ENCODE measurements around the gene PADI1. TPM values are rescaled to one million over a fixed set of nuclear protein-coding genes. Genes with fewer than 3 reads are reported as not detected.

Gene PADI1
- polyA plus RNA-seq, 1 of the 3 experiments (the other 2 are of a cell fraction): 0.26 TPM

- Histone ChIP-seq H3K27me3 (ENCODE audit: insufficient read depth) (no peaks in the 10 kb centered on the region), H2AFZ (ENCODE audit: low read depth) (no peak overlapping the region), H4K20me1 (ENCODE audit: insufficient read depth) (no peaks in the 10 kb centered on the region), H3K79me2 (ENCODE audit: insufficient read depth) (no peaks in the 10 kb centered on the region), H3K27ac (ENCODE audit: low read depth in 2 of 2, low read length in 1 of 2) (peak overlapping the region; percentile 71 to 72; a peak in 3 of 4 replicates), H3K36me3 (replicated peaks in 1 of 2; ENCODE audit: control insufficient read depth in 1 of 2, insufficient read depth in 2 of 2, low read length in 1 of 2) (no peaks in the 10 kb centered on the region), H3F3A (replicated peaks; ENCODE audit: insufficient read depth) (peaks cover 19% of the 10 kb centered on the region), H3K9ac (peak overlapping the region; percentile 15; the same call in 1 of the 2 replicates), H3K4me2 (peak overlapping the region; percentile 58), H3K9me2 (no peaks in the 10 kb centered on the region), H3K4me3 (ENCODE audit: low read depth in 2 of 2, low read length in 1 of 2) (no peak overlapping the region; a peak in 1 of 4 replicates), H3K4me1 (ENCODE audit: control insufficient read depth in 1 of 2, insufficient read depth in 2 of 2, low read depth in 1 of 2, low read length in 1 of 2) (peaks cover 13 to 29% of the 10 kb centered on the region in 2 experiments; a peak in 2 of 4 replicates), H3K9me3 (no peaks in the 10 kb centered on the region)
- CTCF ChIA-PET: interaction anchor here (1.3 to 16.6 kb wide), 4 partner anchors 13 to 106 kb away, joined by 4 to 462 read pairs (median 6); partner anchors contain the start of gene PADI2
- TF ChIP-seq YY1 (IDR thresholded peaks at IDR 0.05; ENCODE audit: low read depth) (no peak), IRF3 (IDR thresholded peaks at IDR 0.05; ENCODE audit: low read depth, low read length) (no peak), TAF1 (IDR thresholded peaks at IDR 0.05; ENCODE audit: borderline replicate concordance, low read depth, low read length) (no peak), SIN3A (IDR thresholded peaks at IDR 0.05; ENCODE audit: borderline replicate concordance, low read depth, low read length) (no peak), TEAD4 (IDR thresholded peaks at IDR 0.05; ENCODE audit: borderline replicate concordance, insufficient read depth) (peak; percentile 78; the same call in 1 of the 2 replicates), FOXM1 (IDR thresholded peaks at IDR 0.05; ENCODE audit: low read depth) (0 out of 2 replicates have a peak, but pooled peaks have one; percentile 25), MEF2A (IDR thresholded peaks at IDR 0.05; ENCODE audit: borderline replicate concordance, low read depth) (no peak), FOSL2 (IDR thresholded peaks at IDR 0.05; ENCODE audit: borderline replicate concordance, low read depth) (peak; percentile 96), EP300 (IDR thresholded peaks at IDR 0.05; ENCODE audit: borderline replicate concordance in 1 of 2, low read depth in 1 of 2, low read length in 1 of 2) (peak; percentile 68 to 91; a peak in 3 of 4 replicates), PBX3 (IDR thresholded peaks at IDR 0.05) (peak; percentile 83), MAX (IDR thresholded peaks at IDR 0.05; ENCODE audit: low read depth) (peak; percentile 98), RXRA (IDR thresholded peaks at IDR 0.05; ENCODE audit: borderline replicate concordance, low read depth) (peak; percentile 88), TCF12 (IDR thresholded peaks at IDR 0.05) (peak; percentile 97), SMC3 (IDR thresholded peaks at IDR 0.05; ENCODE audit: low read depth, low read length) (0 out of 2 replicates have a peak, but pooled peaks have one; percentile 9), RFX5 (IDR thresholded peaks at IDR 0.05; ENCODE audit: low read length) (no peak), JUND (IDR thresholded peaks at IDR 0.05) (peak; percentile 93), CTCF (IDR thresholded peaks at IDR 0.05) (no peak), EZH2phosphoT487 (IDR thresholded peaks at IDR 0.05; ENCODE audit: borderline replicate concordance, low read depth) (no peak), RCOR1 (IDR thresholded peaks at IDR 0.05; ENCODE audit: low read length) (no peak), POLR2AphosphoS5 (IDR thresholded peaks at IDR 0.05; ENCODE audit: low read depth, low read length) (peak; percentile 44; the same call in 1 of the 2 replicates), RAD21 (IDR thresholded peaks at IDR 0.05; ENCODE audit: low read length) (no peak), NFIC (IDR thresholded peaks at IDR 0.05; ENCODE audit: borderline replicate concordance) (peak; percentile 97), ELF1 (IDR thresholded peaks at IDR 0.05) (no peak)
- DNase-seq: peak; percentile 50
- no CpG with 5 or more reads among the region's 6 CpGs for WGBS (ENCODE audit: low lambda C conversion rate)
- POLR2A ChIA-PET: no interaction called here
These were observed 28.9 kb downstream of the PADI1 start for GRCh38 chr1:17233675-17234320.

All from SK-N-SH (cell line).